ENCODE measurements around the gene NEU4. TPM values are rescaled to one million over a fixed set of nuclear protein-coding genes. Genes with fewer than 3 reads are reported as not detected.

NEU4 gene
- total and polyA plus RNA-seq, 9 of the 15 experiments (the other 6 are each of a cell fraction or from before 2014, with no cell fraction given) = 0.01 to 0.40 TPM; not detected in 7

DNA sequence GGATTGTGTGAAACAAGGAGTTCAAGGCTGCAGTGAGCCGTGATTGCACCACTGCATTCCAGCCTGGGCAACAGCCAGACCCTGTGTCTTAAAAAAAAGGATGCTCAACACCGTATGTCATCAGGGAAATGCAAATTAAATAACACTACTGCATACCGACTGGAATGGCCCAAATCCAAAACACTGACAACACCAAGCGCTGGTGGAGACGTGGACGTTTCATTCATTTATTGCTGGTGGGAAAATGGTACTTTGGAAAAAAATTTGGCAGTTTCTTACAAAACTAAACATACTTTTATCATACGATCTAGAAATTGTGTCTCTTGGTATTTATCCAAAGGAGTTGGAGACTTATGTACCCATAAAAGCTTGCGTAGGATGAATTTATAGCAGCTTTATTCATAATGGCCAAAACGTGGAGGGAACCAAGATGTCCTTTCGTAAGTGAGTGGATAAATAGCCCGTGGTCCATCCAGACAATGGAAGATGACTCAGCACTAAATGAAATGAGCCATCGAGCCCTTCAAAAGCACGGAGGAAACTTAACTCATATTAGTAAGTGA is 24.2 kb downstream of the NEU4 start (continued):
- TF ChIP-seq ZNF23 (CRISPR knock-in tag; IDR thresholded peaks at IDR 0.05) (no peak), NFE2L1 (tag; IDR thresholded peaks at IDR 0.05; ENCODE audit: borderline replicate concordance, low read depth) (peak; percentile 94), ZKSCAN8 (CRISPR knock-in tag; IDR thresholded peaks at IDR 0.05) (no peak), FOXP1 (CRISPR knock-in tag; IDR thresholded peaks at IDR 0.05) (no peak), CREM (IDR thresholded peaks at IDR 0.05; ENCODE audit: low read depth) (no peak), CBX2 (IDR thresholded peaks at IDR 0.05; ENCODE audit: insufficient read depth, low read length, poor library complexity, severe bottlenecking) (no peak)
- TF ChIP-seq, protein P1, sequence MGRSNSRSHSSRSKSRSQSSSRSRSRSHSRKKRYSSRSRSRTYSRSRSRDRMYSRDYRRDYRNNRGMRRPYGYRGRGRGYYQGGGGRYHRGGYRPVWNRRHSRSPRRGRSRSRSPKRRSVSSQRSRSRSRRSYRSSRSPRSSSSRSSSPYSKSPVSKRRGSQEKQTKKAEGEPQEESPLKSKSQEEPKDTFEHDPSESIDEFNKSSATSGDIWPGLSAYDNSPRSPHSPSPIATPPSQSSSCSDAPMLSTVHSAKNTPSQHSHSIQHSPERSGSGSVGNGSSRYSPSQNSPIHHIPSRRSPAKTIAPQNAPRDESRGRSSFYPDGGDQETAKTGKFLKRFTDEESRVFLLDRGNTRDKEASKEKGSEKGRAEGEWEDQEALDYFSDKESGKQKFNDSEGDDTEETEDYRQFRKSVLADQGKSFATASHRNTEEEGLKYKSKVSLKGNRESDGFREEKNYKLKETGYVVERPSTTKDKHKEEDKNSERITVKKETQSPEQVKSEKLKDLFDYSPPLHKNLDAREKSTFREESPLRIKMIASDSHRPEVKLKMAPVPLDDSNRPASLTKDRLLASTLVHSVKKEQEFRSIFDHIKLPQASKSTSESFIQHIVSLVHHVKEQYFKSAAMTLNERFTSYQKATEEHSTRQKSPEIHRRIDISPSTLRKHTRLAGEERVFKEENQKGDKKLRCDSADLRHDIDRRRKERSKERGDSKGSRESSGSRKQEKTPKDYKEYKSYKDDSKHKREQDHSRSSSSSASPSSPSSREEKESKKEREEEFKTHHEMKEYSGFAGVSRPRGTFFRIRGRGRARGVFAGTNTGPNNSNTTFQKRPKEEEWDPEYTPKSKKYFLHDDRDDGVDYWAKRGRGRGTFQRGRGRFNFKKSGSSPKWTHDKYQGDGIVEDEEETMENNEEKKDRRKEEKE (IDR thresholded peaks at IDR 0.05; ENCODE audit: borderline replicate concordance in 1 of 2, control insufficient read depth in 1 of 2, low read depth in 2 of 2, low read length in 1 of 2) = no peak
- TF ChIP-seq, protein P2, sequence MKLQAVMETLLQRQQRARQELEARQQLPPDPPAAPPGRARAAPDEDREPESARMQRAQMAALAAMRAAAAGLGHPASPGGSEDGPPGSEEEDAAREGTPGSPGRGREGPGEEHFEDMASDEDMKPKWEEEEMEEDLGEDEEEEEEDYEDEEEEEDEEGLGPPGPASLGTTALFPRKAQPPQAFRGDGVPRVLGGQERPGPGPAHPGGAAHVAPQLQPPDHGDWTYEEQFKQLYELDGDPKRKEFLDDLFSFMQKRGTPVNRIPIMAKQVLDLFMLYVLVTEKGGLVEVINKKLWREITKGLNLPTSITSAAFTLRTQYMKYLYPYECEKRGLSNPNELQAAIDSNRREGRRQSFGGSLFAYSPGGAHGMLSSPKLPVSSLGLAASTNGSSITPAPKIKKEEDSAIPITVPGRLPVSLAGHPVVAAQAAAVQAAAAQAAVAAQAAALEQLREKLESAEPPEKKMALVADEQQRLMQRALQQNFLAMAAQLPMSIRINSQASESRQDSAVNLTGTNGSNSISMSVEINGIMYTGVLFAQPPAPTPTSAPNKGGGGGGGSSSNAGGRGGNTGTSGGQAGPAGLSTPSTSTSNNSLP (IDR thresholded peaks at IDR 0.05; ENCODE audit: borderline replicate concordance, low read depth, low read length) = no peak
- TF ChIP-seq, protein P3, sequence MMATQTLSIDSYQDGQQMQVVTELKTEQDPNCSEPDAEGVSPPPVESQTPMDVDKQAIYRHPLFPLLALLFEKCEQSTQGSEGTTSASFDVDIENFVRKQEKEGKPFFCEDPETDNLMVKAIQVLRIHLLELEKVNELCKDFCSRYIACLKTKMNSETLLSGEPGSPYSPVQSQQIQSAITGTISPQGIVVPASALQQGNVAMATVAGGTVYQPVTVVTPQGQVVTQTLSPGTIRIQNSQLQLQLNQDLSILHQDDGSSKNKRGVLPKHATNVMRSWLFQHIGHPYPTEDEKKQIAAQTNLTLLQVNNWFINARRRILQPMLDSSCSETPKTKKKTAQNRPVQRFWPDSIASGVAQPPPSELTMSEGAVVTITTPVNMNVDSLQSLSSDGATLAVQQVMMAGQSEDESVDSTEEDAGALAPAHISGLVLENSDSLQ (IDR thresholded peaks at IDR 0.05) = no peak

Measured in K562 (cell line).